ENCODE measurements around the gene CD82. TPM values are rescaled to one million over a fixed set of nuclear protein-coding genes. Genes with fewer than 3 reads are reported as not detected.

CD82 gene
- total RNA-seq, 1 donor from 2014 or later: 16.1 TPM

GRCh38 chr11:44590769-44591168 lies 25.3 kb downstream of the CD82 start:
- no peak overlapping the region for H3K4me3 Mint-ChIP-seq (ENCODE audit: unreplicated experiment)
- DNase-seq (ENCODE audit: low spot score): no peak
- no peak for TF ChIP-seq CTCF (IDR thresholded peaks at IDR 0.05; ENCODE audit: unreplicated experiment)
- H3K4me1 Mint-ChIP-seq (ENCODE audit: unreplicated experiment): peaks cover 14% of the 10 kb centered on the region
- peaks cover 9% of the 10 kb centered on the region for H3K27me3 Mint-ChIP-seq (ENCODE audit: unreplicated experiment)
- no peak overlapping the region for H3K27ac Mint-ChIP-seq (ENCODE audit: unreplicated experiment)
- H3K36me3 Mint-ChIP-seq (ENCODE audit: low read depth, unreplicated experiment): no peaks in the 10 kb centered on the region
- H3K9me3 Mint-ChIP-seq (ENCODE audit: unreplicated experiment): no peaks in the 10 kb centered on the region

- Mint-ChIP-seq H3K27ac (ENCODE audit: unreplicated experiment) (no peak overlapping the region), H3K4me3 (ENCODE audit: unreplicated experiment) (no peak overlapping the region), H3K36me3 (ENCODE audit: low read depth, unreplicated experiment) (no peaks in the 10 kb centered on the region), H3K4me1 (ENCODE audit: unreplicated experiment) (peaks cover 14% of the 10 kb centered on the region), H3K9me3 (ENCODE audit: unreplicated experiment) (no peaks in the 10 kb centered on the region), H3K27me3 (ENCODE audit: unreplicated experiment) (peaks cover 9% of the 10 kb centered on the region)
- TF ChIP-seq CTCF (IDR thresholded peaks at IDR 0.05; ENCODE audit: unreplicated experiment): no peak
- no peak for DNase-seq (ENCODE audit: low spot score)
These were observed 26.1 kb downstream of the CD82 start for GRCh38 chr11:44591557-44591956.

GRCh38 chr11:44592125-44592940 lies 26.9 kb downstream of the CD82 start:
- DNase-seq (ENCODE audit: low spot score): no peak
- no peak overlapping the region for H3K4me3 Mint-ChIP-seq (ENCODE audit: unreplicated experiment)
- no peaks in the 10 kb centered on the region for H3K9me3 Mint-ChIP-seq (ENCODE audit: unreplicated experiment)
- peaks cover 11% of the 10 kb centered on the region for H3K4me1 Mint-ChIP-seq (ENCODE audit: unreplicated experiment)
- H3K27me3 Mint-ChIP-seq (ENCODE audit: unreplicated experiment): peaks cover 8% of the 10 kb centered on the region
- H3K36me3 Mint-ChIP-seq (ENCODE audit: low read depth, unreplicated experiment): no peaks in the 10 kb centered on the region
- no peak for TF ChIP-seq CTCF (IDR thresholded peaks at IDR 0.05; ENCODE audit: unreplicated experiment)
- no peak overlapping the region for H3K27ac Mint-ChIP-seq (ENCODE audit: unreplicated experiment)

GRCh38 chr11:44593251-44593650 lies 27.8 kb downstream of the CD82 start:
- no peak for DNase-seq (ENCODE audit: low spot score)
- Mint-ChIP-seq H3K4me1 (ENCODE audit: unreplicated experiment) (peaks cover 11% of the 10 kb centered on the region), H3K9me3 (ENCODE audit: unreplicated experiment) (no peaks in the 10 kb centered on the region), H3K4me3 (ENCODE audit: unreplicated experiment) (no peak overlapping the region), H3K27ac (ENCODE audit: unreplicated experiment) (no peak overlapping the region), H3K36me3 (ENCODE audit: low read depth, unreplicated experiment) (no peaks in the 10 kb centered on the region), H3K27me3 (ENCODE audit: unreplicated experiment) (peaks cover 11% of the 10 kb centered on the region)
- no peak for TF ChIP-seq CTCF (IDR thresholded peaks at IDR 0.05; ENCODE audit: unreplicated experiment)

- Mint-ChIP-seq H3K27ac (ENCODE audit: unreplicated experiment) (no peak overlapping the region), H3K36me3 (ENCODE audit: low read depth, unreplicated experiment) (no peaks in the 10 kb centered on the region), H3K9me3 (ENCODE audit: unreplicated experiment) (no peaks in the 10 kb centered on the region), H3K4me3 (ENCODE audit: unreplicated experiment) (no peak overlapping the region), H3K27me3 (ENCODE audit: unreplicated experiment) (peaks cover 15% of the 10 kb centered on the region), H3K4me1 (ENCODE audit: unreplicated experiment) (peaks cover 11% of the 10 kb centered on the region)
- TF ChIP-seq CTCF (IDR thresholded peaks at IDR 0.05; ENCODE audit: unreplicated experiment): no peak
- DNase-seq (ENCODE audit: low spot score): no peak
These were observed 29.5 kb downstream of the CD82 start for GRCh38 chr11:44595006-44595405.
